Neural progenitor cell (in vitro differentiated cells): ENCODE results near the gene ATP6V0D1.

Source experiments
- CTCF ChIP-seq: fragments of 200-600 bp; sonication (generic); IDR thresholded peaks from 2 replicates; pipeline ENCODE4 v1.5.1; 2017; ENCODE audit warnings: antibody characterized with exemption, mild to moderate bottlenecking
- EZH2phosphoT487 ChIP-seq: fragments of 200-600 bp; sonication (generic); IDR thresholded peaks from 2 replicates; pipeline ENCODE4 v1.6.1; 2017; ENCODE audit warnings: antibody characterized with exemption

- TF ChIP-seq CTCF (no peak), EZH2phosphoT487 (no peak)
Observed at GRCh38 chr16:67490335-67491096, 9.6 kb upstream of the ATP6V0D1 start.
